Measurements from ENCODE around the gene FAM120B. TPM values are rescaled to one million over a fixed set of nuclear protein-coding genes. Genes with fewer than 3 reads are reported as not detected.

FAM120B gene
- total RNA-seq, 1 experiment from 2014 or later: 15.2 TPM

GRCh38 chr6:170289951-170290295 is 16.6 kb upstream of the FAM120B start:
- Mint-ChIP-seq H3K4me3 (peak overlapping the region; percentile 77), H3K36me3 (peaks cover 25% of the 10 kb centered on the region), H3K9me3 (no peaks in the 10 kb centered on the region), H3K27me3 (ENCODE audit: low read depth) (peaks cover 87% of the 10 kb centered on the region), H3K27ac (no peak overlapping the region), H3K4me1 (peaks cover 57% of the 10 kb centered on the region)
- ChIA-PET POLR2A (interaction anchor here (0.6 to 1.5 kb wide), 2 partner anchors 45 to 82 kb away, joined by 3 to 6 read pairs; no protein-coding TSS in a partner anchor), CTCF (interaction anchor here (1.5 to 1.7 kb wide), 2 partner anchors 8 to 458 kb away, joined by 6 to 12 read pairs; no protein-coding TSS in a partner anchor)
- ATAC-seq (no peak), DNase-seq (ENCODE audit: low spot score) (no peak)
- no peak for TF ChIP-seq AFF4 (CRISPR knock-in tag; IDR thresholded peaks at IDR 0.05; ENCODE audit: borderline replicate concordance)
- TF ChIP-seq FOXP1 (CRISPR knock-in tag; IDR thresholded peaks at IDR 0.05; ENCODE audit: borderline replicate concordance): no peak
- no peak for TF ChIP-seq ZNF423 (CRISPR knock-in tag; IDR thresholded peaks at IDR 0.05)
- no peak for TF ChIP-seq IRF2 (CRISPR knock-in tag; IDR thresholded peaks at IDR 0.05; ENCODE audit: borderline replicate concordance, low read depth)

DNA sequence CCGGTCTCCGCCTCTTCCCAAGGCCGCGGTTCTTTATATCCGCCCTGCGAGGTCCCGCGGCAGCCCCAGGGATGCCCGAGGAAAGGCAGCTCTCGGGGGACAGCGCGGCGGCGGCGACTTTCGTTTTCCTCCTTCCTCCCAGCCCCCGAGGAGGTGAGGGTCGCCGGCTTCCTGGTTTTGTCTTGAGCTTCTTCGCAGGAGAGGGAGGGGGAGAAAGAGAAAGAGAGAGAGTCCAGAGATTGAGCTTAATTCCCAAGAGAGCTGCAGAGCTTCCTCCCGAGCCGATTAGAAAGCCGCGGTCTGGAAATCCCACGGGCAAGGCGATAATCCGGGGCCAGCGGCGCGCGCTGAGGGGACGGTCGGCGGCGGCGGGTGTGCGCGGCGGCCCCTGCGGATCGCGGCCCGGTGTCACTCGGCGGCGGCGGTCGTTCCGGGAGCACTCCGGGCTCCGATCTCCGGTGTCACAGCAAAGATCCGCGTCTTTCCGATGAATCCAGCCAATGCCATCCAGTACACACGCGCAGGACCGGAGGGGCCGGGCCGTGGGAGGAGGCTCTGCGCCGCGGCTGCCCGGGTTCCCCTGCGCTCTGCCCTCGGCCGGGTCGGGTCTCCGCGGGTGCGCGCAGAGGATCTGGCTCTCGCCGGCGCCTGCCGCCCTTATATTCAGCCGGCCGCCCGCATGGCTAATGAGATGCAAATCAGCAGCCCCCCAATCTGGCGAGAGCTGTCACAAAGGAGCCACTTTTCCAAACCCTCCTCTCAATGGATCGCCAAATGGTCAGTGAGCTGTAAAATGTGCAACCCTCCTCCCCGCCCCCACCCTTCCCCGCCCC is 16.0 kb upstream of the FAM120B start, which contains the start of gene DLL1:
DLL1 (minus strand) TSS at position 783 of the 833 bp plus-strand sequence. CDS start 939 bp downstream, outside the sequence.
- Mint-ChIP-seq H3K27me3 (ENCODE audit: low read depth) (peaks cover 85% of the 10 kb centered on the region), H3K4me3 (peak within 1 kb of the TSS; percentile 88), H3K4me1 (peaks cover 60% of the 10 kb centered on the region), H3K27ac (peak within 1 kb of the TSS; percentile 93), H3K36me3 (peaks cover 20% of the 10 kb centered on the region), H3K9me3 (no peaks in the 10 kb centered on the region)
- DNase-seq (ENCODE audit: low spot score): peak; percentile 86
- no peak for TF ChIP-seq TCF7 (CRISPR knock-in tag; IDR thresholded peaks at IDR 0.05; ENCODE audit: low read depth)
- no peak for TF ChIP-seq ZNF532 (CRISPR knock-in tag; IDR thresholded peaks at IDR 0.05; ENCODE audit: borderline replicate concordance)
- peak; percentile 4; the same call in 1 of the 2 replicates for TF ChIP-seq SP1 (CRISPR knock-in tag; conservative IDR thresholded peaks at IDR 0.05)
- TF ChIP-seq ZNF263 (CRISPR knock-in tag; IDR thresholded peaks at IDR 0.05; ENCODE audit: low read depth): peak; percentile 88
- no peak for TF ChIP-seq E2F4 (CRISPR knock-in tag; IDR thresholded peaks at IDR 0.05; ENCODE audit: borderline replicate concordance, low read depth)
- TF ChIP-seq MXD4 (CRISPR knock-in tag; IDR thresholded peaks at IDR 0.05; ENCODE audit: borderline replicate concordance): no peak
- TF ChIP-seq ATF6 (CRISPR knock-in tag; IDR thresholded peaks at IDR 0.05): no peak
- TF ChIP-seq, protein P1, sequence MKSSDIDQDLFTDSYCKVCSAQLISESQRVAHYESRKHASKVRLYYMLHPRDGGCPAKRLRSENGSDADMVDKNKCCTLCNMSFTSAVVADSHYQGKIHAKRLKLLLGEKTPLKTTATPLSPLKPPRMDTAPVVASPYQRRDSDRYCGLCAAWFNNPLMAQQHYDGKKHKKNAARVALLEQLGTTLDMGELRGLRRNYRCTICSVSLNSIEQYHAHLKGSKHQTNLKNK (CRISPR knock-in tag; IDR thresholded peaks at IDR 0.05): peak; percentile 72; the same call in 1 of the 2 replicates
- TF ChIP-seq ZSCAN18 (CRISPR knock-in tag; IDR thresholded peaks at IDR 0.05): no peak
- TF ChIP-seq USF2 (CRISPR knock-in tag; IDR thresholded peaks at IDR 0.05): 0 out of 2 replicates have a peak, but pooled peaks have one; percentile 10
- TF ChIP-seq HMGXB4 (CRISPR knock-in tag; IDR thresholded peaks at IDR 0.05): no peak
- POLR2A ChIA-PET: interaction anchor here (0.6 to 1.5 kb wide), 6 partner anchors 13 to 589 kb away, joined by 3 to 6 read pairs (median 4); no protein-coding TSS in a partner anchor
- peak; percentile 30 for ATAC-seq
- CTCF ChIA-PET: interaction anchor here (0.7 to 1.7 kb wide), 8 partner anchors 9 to 459 kb away, joined by 3 to 12 read pairs (median 3); partner anchors contain the start of gene FAM120B

All from WTC11 (cell line).